GM23338 (cell line): Measurements from ENCODE around the gene KRT17. TPM values are rescaled to one million over a fixed set of nuclear protein-coding genes. Genes with fewer than 3 reads are reported as not detected.

Experiments used
- ATAC-seq: fragments of 200-7000 bp; cut with Tn5 transposase; 3 replicates; pipeline ENCODE4 v1.9.1; 2020
- DNase-seq: peaks from one replicate; pipeline ENCODE4 v3.0.0-alpha.2; 2015; ENCODE audit warnings: low spot score
- H2AFZ ChIP-seq: fragments of 200-600 bp; sonication (generic); 2 replicates; pipeline ENCODE4 v1.8.0; 2016; ENCODE audit warnings: antibody characterized with exemption, mild to moderate bottlenecking, moderate library complexity
- H3F3A ChIP-seq: fragments of 200-600 bp; sonication (generic); replicated peaks from 2 replicates; pipeline ENCODE4 v1.8.0; 2017; ENCODE audit warnings: antibody characterized with exemption, mixed run types, low read depth
- H3K27ac ChIP-seq: fragments of 200-600 bp; sonication (generic); 2 replicates; pipeline ENCODE4 v1.6.1; 2016; ENCODE audit warnings: low read depth
- H3K27me3 ChIP-seq: fragments of 200-600 bp; sonication (generic); 2 replicates; pipeline ENCODE4 v1.8.0; 2016; ENCODE audit warnings: mild to moderate bottlenecking, mixed run types, moderate library complexity; ENCODE audit not compliant: insufficient read depth
- H3K36me3 ChIP-seq: fragments of 200-600 bp; sonication (generic); 2 replicates; pipeline ENCODE4 v1.8.0; 2016; ENCODE audit warnings: mild to moderate bottlenecking; ENCODE audit not compliant: insufficient read depth
- H3K4me1 ChIP-seq: fragments of 200-600 bp; sonication (generic); 2 replicates; pipeline ENCODE4 v1.8.0; 2016; ENCODE audit warnings: mild to moderate bottlenecking, moderate library complexity; ENCODE audit not compliant: insufficient read depth
- H3K4me2 ChIP-seq: fragments of 200-600 bp; sonication (generic); 2 replicates; pipeline ENCODE4 v1.7.1; 2017; ENCODE audit warnings: mixed run types
- H3K4me3 ChIP-seq: fragments of 200-600 bp; sonication (generic); 2 replicates; pipeline ENCODE4 v1.6.1; 2016; ENCODE audit warnings: mixed run types
- H3K79me2 ChIP-seq: fragments of 200-600 bp; sonication (generic); replicated peaks from 2 replicates; pipeline ENCODE4 v1.8.0; 2017; ENCODE audit warnings: mild to moderate bottlenecking; ENCODE audit not compliant: insufficient read depth
- H3K9me2 ChIP-seq: fragments of 200-600 bp; sonication (generic); 2 replicates; pipeline ENCODE4 v1.8.0; 2017; ENCODE audit not compliant: insufficient read depth
- H4K20me1 ChIP-seq: fragments of 200-600 bp; sonication (generic); replicated peaks from 2 replicates; pipeline ENCODE4 v1.8.0; 2017; ENCODE audit warnings: mild to moderate bottlenecking; ENCODE audit not compliant: insufficient read depth
- H3K27ac Mint-ChIP-seq: 2 replicates; pipeline ENCODE4 v1.8.0; 2020; ENCODE audit warnings: inconsistent platforms, mild to moderate bottlenecking, moderate library complexity, mixed read lengths
- H3K27me3 Mint-ChIP-seq: 3 replicates; pipeline ENCODE4 v1.8.0; 2022; ENCODE audit warnings: low read depth, mild to moderate bottlenecking, moderate library complexity, mixed read lengths, inconsistent platforms; ENCODE audit not compliant: insufficient read depth, poor library complexity
- H3K36me3 Mint-ChIP-seq: 3 replicates; pipeline ENCODE4 v1.8.0; 2021; ENCODE audit warnings: low read depth, mild to moderate bottlenecking, inconsistent platforms, moderate library complexity, mixed read lengths
- H3K4me1 Mint-ChIP-seq: 3 replicates; pipeline ENCODE4 v1.8.0; 2020; ENCODE audit warnings: mild to moderate bottlenecking, inconsistent platforms, mixed read lengths
- H3K4me3 Mint-ChIP-seq: 3 replicates; pipeline ENCODE4 v1.8.0; 2021; ENCODE audit warnings: moderate library complexity, mild to moderate bottlenecking, inconsistent platforms, mixed read lengths
- H3K9me3 Mint-ChIP-seq: 3 replicates; pipeline ENCODE4 v1.8.0; 2020; ENCODE audit warnings: moderate library complexity, mild to moderate bottlenecking, inconsistent platforms, mixed read lengths
- CREB1 ChIP-seq: fragments of 250-450 bp; sonication (Bioruptor Pico); IDR thresholded peaks from 2 replicates; pipeline ENCODE4 v1.5.0; 2020; ENCODE audit warnings: low read depth, mild to moderate bottlenecking, moderate library complexity
- CTCF ChIP-seq, 2 experiments: fragments of 200-600 bp in 1 of 2; sonication (generic) in 1 of 2; conservative IDR thresholded peaks; 2 replicates each; pipeline versions ENCODE4 v1.5.1 to v1.6.1; 2016 to 2017; ENCODE audit warnings: antibody characterized with exemption in 2 of 2, low read depth in 2 of 2, mild to moderate bottlenecking in 2 of 2, moderate library complexity in 1 of 2
- ETS1 ChIP-seq: IDR thresholded peaks from 2 replicates; pipeline ENCODE4 v1.6.1; 2016; ENCODE audit warnings: antibody characterized with exemption
- EZH2 ChIP-seq: fragments of 200-600 bp; sonication (generic); IDR thresholded peaks from one replicate; pipeline ENCODE4 v1.8.0; 2017; ENCODE audit warnings: antibody characterized with exemption, mild to moderate bottlenecking, low read depth; ENCODE audit not compliant: unreplicated experiment
- EZH2phosphoT487 ChIP-seq: fragments of 200-600 bp; sonication (generic); IDR thresholded peaks from one replicate; pipeline ENCODE4 v1.8.1; 2018; ENCODE audit warnings: antibody characterized with exemption; ENCODE audit not compliant: unreplicated experiment
- JUNB ChIP-seq: IDR thresholded peaks from one replicate; pipeline ENCODE4 v1.6.1; 2016; ENCODE audit warnings: antibody characterized with exemption; ENCODE audit not compliant: unreplicated experiment
- NANOG ChIP-seq: IDR thresholded peaks from 2 replicates; pipeline ENCODE4 v1.6.1; 2016; ENCODE audit warnings: antibody characterized with exemption, borderline replicate concordance
- POLR2AphosphoS5 ChIP-seq: IDR thresholded peaks from 2 replicates; pipeline ENCODE4 v1.6.1; 2016; ENCODE audit warnings: antibody characterized with exemption, low read depth
- REST ChIP-seq: IDR thresholded peaks from one replicate; pipeline ENCODE4 v1.6.1; 2018; ENCODE audit warnings: antibody characterized with exemption; ENCODE audit not compliant: unreplicated experiment
- STAT1 ChIP-seq: IDR thresholded peaks from one replicate; pipeline ENCODE4 v1.6.1; 2016; ENCODE audit warnings: antibody characterized with exemption; ENCODE audit not compliant: unreplicated experiment
- ZNF114 ChIP-seq: fragments of 250-450 bp; sonication (Bioruptor Pico); IDR thresholded peaks from 2 replicates; pipeline ENCODE4 v1.5.0; 2020; ENCODE audit warnings: mild to moderate bottlenecking, moderate library complexity
- ZNF331 ChIP-seq: fragments of 250-450 bp; sonication (Bioruptor Pico); IDR thresholded peaks from 2 replicates; pipeline ENCODE4 v1.5.0; 2020; ENCODE audit warnings: low read depth, mild to moderate bottlenecking, moderate library complexity
- ZNF462 ChIP-seq: fragments of 250-450 bp; sonication (Bioruptor Pico); IDR thresholded peaks from 2 replicates; pipeline ENCODE4 v1.5.0; 2020; ENCODE audit warnings: mild to moderate bottlenecking, moderate library complexity
- polyA plus RNA-seq: library from polyadenylated mRNA; unstranded; fragments of >200 nt; fragmentation: Nextera tagmentation; extraction: Ambion mirVana; gene quantifications from 2 replicates; pipeline ENCODE4 v1.2.1, GENCODE V29; 2016
- total RNA-seq: library from RNA; depleted of rRNA; stranded (reverse); fragments of >200 nt; shearing (Covaris generic); gene quantifications from 2 replicates; pipeline ENCODE4 v1.2.3, GENCODE V29; 2014

The KRT17 gene
- total and polyA plus RNA-seq, 2 experiments from 2014 or later, result 0.63 to 1.8 TPM

GRCh38 chr17:41579484-41580243 lies 44.7 kb downstream of the KRT17 start:
- H3K4me3 Mint-ChIP-seq, result peak overlapping the region; percentile 46; the same call in 2 of the 3 replicates
- H3K4me2 ChIP-seq, result peak overlapping the region; percentile 66
- H3K27ac Mint-ChIP-seq, result no peak overlapping the region

More at GRCh38 chr17:41579484-41580243, 44.7 kb downstream of the KRT17 start:
- peak overlapping the region; percentile 33 for H3K4me3 ChIP-seq
- no peaks in the 10 kb centered on the region; the same call in 2 of the 3 replicates for H3K36me3 Mint-ChIP-seq
- H3K4me1 Mint-ChIP-seq, result peaks cover 7% of the 10 kb centered on the region; the same call in 2 of the 3 replicates
- TF ChIP-seq NANOG, result no peak
- TF ChIP-seq JUNB, result no peak
- TF ChIP-seq ZNF114, result no peak
- no peak for TF ChIP-seq REST
- TF ChIP-seq STAT1, result no peak
- TF ChIP-seq CTCF (conservative IDR thresholded peaks at IDR 0.05; ENCODE audit: low read depth in 2 of 2), result peak; percentile 74 to 84
- no peak for TF ChIP-seq EZH2
- no peak for TF ChIP-seq CREB1
- no peak for TF ChIP-seq ETS1
- peak; percentile 43; the same call in 1 of the 2 replicates for TF ChIP-seq POLR2AphosphoS5
- no peak for TF ChIP-seq EZH2phosphoT487
- no peak for TF ChIP-seq ZNF462 (CRISPR knock-in tag)
- no peak for TF ChIP-seq ZNF331 (CRISPR knock-in tag)
- H4K20me1 ChIP-seq, result no peaks in the 10 kb centered on the region
- H3K27me3 ChIP-seq, result no peaks in the 10 kb centered on the region
- H3K9me3 Mint-ChIP-seq, result peaks cover 3% of the 10 kb centered on the region; the same call in 1 of the 3 replicates
- no peak overlapping the region for H3K27ac ChIP-seq
- peaks cover 10% of the 10 kb centered on the region for H3K9me2 ChIP-seq
- H3F3A ChIP-seq, result no peaks in the 10 kb centered on the region; the same call in 1 of the 2 replicates
- ATAC-seq (peak; percentile 99), DNase-seq (peak; percentile 97)
- no peaks in the 10 kb centered on the region for H3K79me2 ChIP-seq
- no peaks in the 10 kb centered on the region for H3K36me3 ChIP-seq
- peaks cover 17% of the 10 kb centered on the region for H3K27me3 Mint-ChIP-seq
- peaks cover 3% of the 10 kb centered on the region; the same call in 1 of the 2 replicates for H3K4me1 ChIP-seq
- peak overlapping the region; percentile 98 for H2AFZ ChIP-seq
